Mesenchymal stem cell (in vitro differentiated cells and primary cell): ENCODE measurements around the gene MACROD2.

Experiments
- DNase-seq: peaks from one replicate; pipeline ENCODE4 v3.0.0-alpha.2; 2013
- H2AFZ ChIP-seq: one replicate; pipeline ENCODE4 v1.6.1; 2013; ENCODE audit warnings: low read depth, mild to moderate bottlenecking, control low read depth, inconsistent platforms, low read length, moderate library complexity
- H2AK5ac ChIP-seq: 2 replicates; pipeline ENCODE4 v1.6.1; 2013; ENCODE audit warnings: low read length, moderate library complexity, mild to moderate bottlenecking, inconsistent platforms; ENCODE audit not compliant: severe bottlenecking
- H2BK120ac ChIP-seq: one replicate; pipeline ENCODE4 v1.6.1; 2013; ENCODE audit warnings: low read depth, mild to moderate bottlenecking, inconsistent platforms, low read length, moderate library complexity
- H2BK12ac ChIP-seq, 2 experiments: one replicate each; pipeline ENCODE4 v1.6.1; 2013; ENCODE audit warnings: inconsistent platforms in 2 of 2, low read length in 2 of 2, mild to moderate bottlenecking in 2 of 2, moderate library complexity in 2 of 2, control low read depth in 1 of 2
- H2BK15ac ChIP-seq: one replicate; pipeline ENCODE4 v1.6.1; 2013; ENCODE audit warnings: mild to moderate bottlenecking, low read depth, inconsistent platforms; ENCODE audit not compliant: poor library complexity, severe bottlenecking
- H2BK5ac ChIP-seq: 2 replicates; pipeline ENCODE4 v1.6.1; 2013; ENCODE audit warnings: low read depth, mild to moderate bottlenecking, low read length, control low read depth, inconsistent platforms; ENCODE audit not compliant: poor library complexity, severe bottlenecking
- H3K14ac ChIP-seq, 2 experiments: one replicate each; pipeline ENCODE4 v1.6.1; 2013; ENCODE audit warnings: inconsistent platforms in 2 of 2, low read length in 2 of 2, control low read depth in 1 of 2, mild to moderate bottlenecking in 1 of 2, moderate library complexity in 1 of 2
- H3K18ac ChIP-seq, 2 experiments: one replicate each; pipeline ENCODE4 v1.6.1; 2013; ENCODE audit warnings: inconsistent platforms in 2 of 2, low read length in 2 of 2, control low read depth in 1 of 2, low read depth in 1 of 2, mild to moderate bottlenecking in 1 of 2
- H3K23ac ChIP-seq, 2 experiments: one replicate each; pipeline ENCODE4 v1.6.1; 2013; ENCODE audit warnings: inconsistent platforms in 2 of 2, low read length in 2 of 2, mild to moderate bottlenecking in 2 of 2, moderate library complexity in 2 of 2, control low read depth in 1 of 2
- H3K27ac ChIP-seq: 2 replicates; pipeline ENCODE4 v1.5.1; 2013; ENCODE audit warnings: mild to moderate bottlenecking, moderate library complexity, low read length, control low read depth, inconsistent platforms; ENCODE audit not compliant: poor library complexity, severe bottlenecking
- H3K27me3 ChIP-seq, 2 experiments: 2 replicates each; pipeline versions ENCODE4 v1.6.1 to v1.7.0; 2013; ENCODE audit warnings: low read length in 2 of 2, mild to moderate bottlenecking in 2 of 2, moderate library complexity in 2 of 2, control low read depth in 1 of 2, inconsistent platforms in 1 of 2; ENCODE audit not compliant: control insufficient read depth in 1 of 2, insufficient read depth in 1 of 2
- H3K36me3 ChIP-seq, 2 experiments: 2 replicates each; pipeline versions ENCODE4 v1.6.1 to v1.7.0; 2013; ENCODE audit warnings: low read length in 2 of 2, control low read depth in 1 of 2, inconsistent platforms in 1 of 2, low read depth in 1 of 2, mild to moderate bottlenecking in 1 of 2; ENCODE audit not compliant: insufficient read depth in 2 of 2, control insufficient read depth in 1 of 2
- H3K4ac ChIP-seq, 2 experiments: one replicate each; pipeline ENCODE4 v1.6.1; 2013; ENCODE audit warnings: inconsistent platforms in 2 of 2, low read length in 2 of 2, mild to moderate bottlenecking in 2 of 2, moderate library complexity in 2 of 2, control low read depth in 1 of 2, low read depth in 1 of 2
- H3K4me1 ChIP-seq: 2 replicates; pipeline ENCODE4 v1.6.1; 2013; ENCODE audit warnings: low read depth, low read length, control low read depth; ENCODE audit not compliant: control insufficient read depth, insufficient read depth
- H3K4me2 ChIP-seq: 2 replicates; pipeline ENCODE4 v1.6.1; 2013; ENCODE audit warnings: low read length, mild to moderate bottlenecking, inconsistent platforms; ENCODE audit not compliant: poor library complexity, severe bottlenecking
- H3K4me3 ChIP-seq, 2 experiments: 2 replicates each; pipeline versions ENCODE4 v1.5.1 to v1.7.0; 2013; ENCODE audit warnings: low read length in 2 of 2, mild to moderate bottlenecking in 2 of 2, control low read depth in 1 of 2, low read depth in 1 of 2; ENCODE audit not compliant: insufficient read depth in 1 of 2
- H3K79me1 ChIP-seq: replicated peaks from 2 replicates; pipeline ENCODE4 v1.6.1; 2013; ENCODE audit warnings: mild to moderate bottlenecking, control low read depth, low read length, inconsistent platforms; ENCODE audit not compliant: poor library complexity, severe bottlenecking
- H3K9ac ChIP-seq: 2 replicates; pipeline ENCODE4 v1.7.0; 2013; ENCODE audit warnings: mild to moderate bottlenecking, low read length, moderate library complexity
- H3K9me3 ChIP-seq: 2 replicates; pipeline ENCODE4 v1.7.0; 2013; ENCODE audit warnings: mild to moderate bottlenecking, low read length; ENCODE audit not compliant: control insufficient read depth
- H4K8ac ChIP-seq: one replicate; pipeline ENCODE4 v1.6.1; 2013; ENCODE audit warnings: inconsistent platforms, mild to moderate bottlenecking, low read length, moderate library complexity
- H4K91ac ChIP-seq: one replicate; pipeline ENCODE4 v1.6.1; 2013; ENCODE audit warnings: mild to moderate bottlenecking, low read length, inconsistent platforms
- WGBS: methylation state at CpG from one replicate; pipeline ENCODE4 v1.1.7; 2013; ENCODE audit warnings: mixed read lengths; 5-methylcytosine and 5-hydroxymethylcytosine counted together

Gene MACROD2

GRCh38 chr20:14799545-14800216, 804.4 kb downstream of the MACROD2 start:
- H2BK5ac ChIP-seq: no peak overlapping the region
- no peak overlapping the region for H3K23ac ChIP-seq
- H4K91ac ChIP-seq: no peak overlapping the region
- no peak overlapping the region for H2BK12ac ChIP-seq
- no peaks in the 10 kb centered on the region for H3K27me3 ChIP-seq
- no peak overlapping the region for H3K4ac ChIP-seq
- H2AFZ ChIP-seq: no peak overlapping the region
- H3K18ac ChIP-seq: no peak overlapping the region
- H2BK120ac ChIP-seq: no peak overlapping the region
- no peak overlapping the region for H3K4me3 ChIP-seq
- H3K27ac ChIP-seq: no peak overlapping the region
- H3K4me2 ChIP-seq: no peak overlapping the region
- no peak overlapping the region for H4K8ac ChIP-seq
- H3K9me3 ChIP-seq: peaks cover 7% of the 10 kb centered on the region
- no peaks in the 10 kb centered on the region for H3K36me3 ChIP-seq
- no peak overlapping the region for H2AK5ac ChIP-seq
- no peaks in the 10 kb centered on the region for H3K4me1 ChIP-seq
- H3K14ac ChIP-seq: no peak overlapping the region
- no peak for DNase-seq
- no peak overlapping the region for H3K9ac ChIP-seq
- 67% methylated on average over 4 of the region's 5 CpGs for WGBS
- H2BK15ac ChIP-seq: no peak overlapping the region
- H3K79me1 ChIP-seq: no peaks in the 10 kb centered on the region

- no peak overlapping the region for H4K8ac ChIP-seq
- no peak overlapping the region for H2BK5ac ChIP-seq
- no peak overlapping the region for H2BK12ac ChIP-seq
- no peak overlapping the region for H2BK15ac ChIP-seq
- WGBS: 83% methylated on average over 6 of the region's 7 CpGs
- H3K79me1 ChIP-seq: no peaks in the 10 kb centered on the region
- no peak overlapping the region for H3K4ac ChIP-seq
- no peak overlapping the region for H3K4me3 ChIP-seq
- H3K14ac ChIP-seq: no peak overlapping the region
- peaks cover 7% of the 10 kb centered on the region for H3K9me3 ChIP-seq
- H3K4me2 ChIP-seq: no peak overlapping the region
- H3K4me1 ChIP-seq: no peaks in the 10 kb centered on the region
- H3K27ac ChIP-seq: no peak overlapping the region
- no peak for DNase-seq
- H3K27me3 ChIP-seq: no peaks in the 10 kb centered on the region
- no peak overlapping the region for H3K23ac ChIP-seq
- H4K91ac ChIP-seq: no peak overlapping the region
- H2AFZ ChIP-seq: no peak overlapping the region
- H2AK5ac ChIP-seq: no peak overlapping the region
- no peak overlapping the region for H3K9ac ChIP-seq
- H3K36me3 ChIP-seq: no peaks in the 10 kb centered on the region
- no peak overlapping the region for H3K18ac ChIP-seq
- H2BK120ac ChIP-seq: no peak overlapping the region
Observed at GRCh38 chr20:14800707-14801425, 805.5 kb downstream of the MACROD2 start.

DNA sequence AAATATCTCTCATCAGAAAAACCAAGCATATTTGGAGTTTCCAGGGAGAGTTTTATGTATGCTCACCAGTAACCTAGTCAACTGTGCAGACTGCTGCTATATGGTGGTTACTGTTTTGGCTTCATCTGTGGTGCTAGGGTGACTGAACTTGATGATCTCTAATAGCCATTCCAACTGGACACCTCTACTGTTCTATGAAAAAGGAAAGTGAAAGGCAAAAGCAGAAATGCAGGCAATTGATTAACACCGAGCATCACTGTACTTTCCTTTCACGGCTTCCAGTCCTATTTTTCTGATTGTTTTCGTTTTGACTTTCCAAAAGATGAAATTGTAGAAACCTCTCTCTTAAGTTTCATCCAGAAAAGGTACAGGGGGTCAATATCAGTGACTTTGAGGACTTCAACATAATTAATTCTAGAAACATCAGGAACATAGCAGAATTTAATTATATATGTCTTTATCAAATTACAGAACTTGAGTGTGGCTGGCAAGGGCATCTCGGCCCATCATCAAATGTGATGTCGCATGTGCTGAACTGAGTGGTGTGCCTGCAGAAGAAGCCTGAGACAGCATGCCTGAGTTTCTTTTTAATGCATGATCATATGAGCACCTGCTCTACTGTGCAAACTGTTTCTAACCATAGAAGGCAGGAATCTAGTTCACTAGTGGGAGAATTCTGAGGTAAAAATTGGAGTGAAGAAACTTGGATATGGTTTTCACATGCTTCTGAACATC, 806.4 kb downstream of the MACROD2 start:
- Histone ChIP-seq H2AK5ac (no peak overlapping the region), H3K4me2 (no peak overlapping the region), H2BK5ac (no peak overlapping the region), H3K79me1 (no peaks in the 10 kb centered on the region), H3K4ac (no peak overlapping the region), H3K14ac (no peak overlapping the region), H3K23ac (no peak overlapping the region), H3K9ac (no peak overlapping the region), H4K8ac (no peak overlapping the region), H3K27me3 (no peaks in the 10 kb centered on the region), H3K9me3 (peaks cover 8% of the 10 kb centered on the region), H2BK15ac (no peak overlapping the region), H3K18ac (no peak overlapping the region), H2BK120ac (no peak overlapping the region), H3K36me3 (no peaks in the 10 kb centered on the region), H3K27ac (no peak overlapping the region), H4K91ac (no peak overlapping the region), H2AFZ (no peak overlapping the region), H3K4me1 (no peaks in the 10 kb centered on the region), H3K4me3 (no peak overlapping the region), H2BK12ac (no peak overlapping the region)
- 95% methylated on average over 5 of the region's 5 CpGs for WGBS
- no peak for DNase-seq

GRCh38 chr20:14807224-14807623, 811.9 kb downstream of the MACROD2 start:
- no peak overlapping the region for H2AFZ ChIP-seq
- no peak overlapping the region for H4K8ac ChIP-seq
- no peak overlapping the region for H3K14ac ChIP-seq
- no peak overlapping the region for H2BK120ac ChIP-seq
- H3K4me1 ChIP-seq: no peaks in the 10 kb centered on the region
- no peak overlapping the region for H2BK15ac ChIP-seq
- H3K18ac ChIP-seq: no peak overlapping the region
- no peaks in the 10 kb centered on the region for H3K36me3 ChIP-seq
- no peaks in the 10 kb centered on the region for H3K79me1 ChIP-seq
- no peak overlapping the region for H3K4ac ChIP-seq
- H2AK5ac ChIP-seq: no peak overlapping the region
- H3K23ac ChIP-seq: no peak overlapping the region
- H3K9me3 ChIP-seq: peaks cover 8% of the 10 kb centered on the region
- DNase-seq: no peak
- H4K91ac ChIP-seq: no peak overlapping the region
- no peak overlapping the region for H2BK12ac ChIP-seq
- H3K27ac ChIP-seq: no peak overlapping the region
- WGBS: 72% methylated on average over 2 of the region's 2 CpGs
- no peak overlapping the region for H2BK5ac ChIP-seq
- H3K27me3 ChIP-seq: no peaks in the 10 kb centered on the region
- H3K4me2 ChIP-seq: no peak overlapping the region
- no peak overlapping the region for H3K4me3 ChIP-seq
- H3K9ac ChIP-seq: no peak overlapping the region
